Activated T-cell treated with anti-CD3 and anti-CD28 coated beads, Interleukin-2, amount 50 U/mL, for 48 hours (primary cell): Measurements from ENCODE around the gene UFC1.
A peak's percentile ranks its signal among the peaks of the same experiment; 100 is the strongest.

Source experiments
- DNase-seq, 2 experiments: peaks; one replicate each; pipeline ENCODE4 v3.0.0-alpha.2; 2020

The UFC1 gene

GRCh38 chr1:161137881-161138280 lies 15.9 kb upstream of the UFC1 start:
- no peak for DNase-seq

DNA sequence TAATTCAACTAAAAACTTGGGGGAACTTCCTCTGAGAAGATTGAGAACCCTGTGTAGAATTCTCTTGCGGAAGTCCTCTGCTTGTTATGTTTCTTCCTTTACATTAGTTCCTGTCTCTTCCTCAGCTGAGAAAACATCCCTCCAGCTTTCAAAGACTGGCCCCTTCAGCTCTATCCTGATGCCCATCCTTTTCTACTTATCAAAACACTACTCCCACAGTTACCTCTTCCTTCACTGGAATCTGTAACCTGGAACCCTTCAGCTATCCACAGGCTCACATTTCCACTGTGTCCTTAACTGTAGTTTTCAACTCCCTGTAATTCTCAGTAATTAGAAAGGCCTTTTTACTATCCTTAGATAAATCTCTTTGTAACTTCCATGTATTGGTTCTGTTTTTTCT lies 15.3 kb upstream of the UFC1 start:
- no peak for DNase-seq

DNA sequence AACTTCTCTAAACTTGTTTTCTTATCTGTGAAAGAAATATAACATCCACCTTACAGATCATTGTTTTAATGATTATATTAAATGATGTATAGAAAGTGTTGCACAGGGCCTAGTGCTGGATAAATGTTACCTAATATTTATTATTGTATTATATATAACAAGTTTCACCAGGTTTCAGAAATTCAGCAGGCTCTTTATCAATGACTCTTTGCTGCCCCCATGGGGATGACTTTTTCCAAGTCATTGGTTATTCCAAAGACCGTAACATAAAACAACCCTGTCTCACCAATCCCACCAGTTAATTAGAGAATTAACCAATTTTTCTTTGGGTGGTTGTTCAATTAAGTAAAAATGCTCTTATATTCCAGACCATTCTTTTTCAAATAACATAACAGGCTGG lies 14.0 kb upstream of the UFC1 start:
- no peak for DNase-seq

GRCh38 chr1:161140755-161141400 lies 12.9 kb upstream of the UFC1 start:
- no peak for DNase-seq

- DNase-seq = no peak
These were observed 7.9 kb upstream of the UFC1 start for GRCh38 chr1:161145832-161146231.

DNA sequence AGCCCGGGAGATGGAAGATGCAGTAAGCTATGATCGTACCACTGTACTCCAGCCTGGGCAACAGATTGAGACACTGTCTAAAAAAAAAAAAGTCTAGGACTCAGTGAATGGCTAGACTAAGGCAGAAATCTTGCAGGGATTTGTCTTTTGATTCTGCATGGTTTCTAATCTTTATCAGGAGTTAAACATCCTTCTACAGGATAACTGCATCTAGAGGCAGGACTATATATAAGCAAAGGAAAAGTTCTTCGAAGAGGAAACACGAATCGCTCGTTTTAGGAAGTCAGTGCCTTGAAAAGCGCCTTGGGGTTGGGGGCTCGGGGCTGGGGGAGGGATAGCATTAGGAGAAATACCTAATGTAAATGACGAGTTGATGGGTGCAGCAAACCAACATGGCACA lies 602 bp upstream of the UFC1 start:
- no peak for DNase-seq

- no peak for DNase-seq
These were observed 4.1 kb downstream of the UFC1 start for GRCh38 chr1:161157867-161158266.

DNA sequence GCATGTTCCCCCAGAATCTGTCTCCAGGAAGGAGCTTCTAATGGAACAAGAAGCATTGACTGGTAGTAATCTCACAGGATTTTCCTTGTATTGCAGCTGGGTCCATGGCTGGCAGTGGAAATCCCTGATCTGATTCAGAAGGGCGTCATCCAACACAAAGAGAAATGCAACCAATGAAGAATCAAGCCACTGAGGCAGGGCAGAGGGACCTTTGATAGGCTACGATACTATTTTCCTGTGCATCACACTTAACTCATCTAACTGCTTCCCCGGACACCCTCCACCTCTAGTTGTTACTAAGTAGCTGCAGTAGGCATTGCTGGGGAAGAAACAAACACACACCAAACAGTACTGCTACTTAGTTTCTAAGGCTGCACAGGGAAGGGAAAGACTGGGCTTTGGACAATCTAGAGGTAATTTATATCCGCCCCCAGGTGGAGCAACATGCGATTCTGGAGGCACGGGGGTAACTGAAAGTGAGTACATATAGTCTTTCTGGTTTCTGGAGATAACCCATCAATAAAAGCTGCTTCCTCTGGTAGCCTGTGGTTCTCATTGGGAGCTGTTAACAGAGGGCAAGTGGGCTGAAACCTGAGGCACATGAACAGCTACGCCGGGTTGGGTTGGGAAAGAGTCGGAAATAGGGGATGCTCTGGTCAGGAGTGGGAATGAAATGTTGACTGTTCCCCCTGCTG lies 4.7 kb downstream of the UFC1 start:
- no peak for DNase-seq

- peak; percentile 95 for DNase-seq
These were observed 5.5 kb downstream of the UFC1 start, which contains the start of gene USP21 for GRCh38 chr1:161159087-161159912. Gene USP21, plus strand, starts transcription at chr1:161159500. Its CDS starts 1,141 bp downstream, at chr1:161160641.

DNA sequence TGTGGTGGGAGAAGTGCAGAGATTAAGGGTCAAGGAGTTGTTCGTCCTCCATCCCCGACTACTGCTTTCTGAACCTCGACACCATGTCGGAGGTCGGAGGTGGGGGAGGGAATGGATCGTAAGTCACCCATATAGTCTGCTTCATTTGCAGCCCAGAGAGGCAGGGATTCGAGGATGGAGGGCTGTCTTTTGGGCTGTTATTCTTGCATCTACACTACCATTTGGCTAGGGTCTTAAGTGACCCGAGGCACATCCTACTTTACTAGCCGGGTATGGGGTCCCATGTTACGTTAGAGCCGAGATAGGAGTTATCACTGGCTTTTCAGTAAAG lies 6.1 kb downstream of the UFC1 start:
- no peak for DNase-seq

- no peak for DNase-seq
These were observed 6.9 kb downstream of the UFC1 start for GRCh38 chr1:161160671-161161145.

- DNase-seq = no peak
These were observed 7.9 kb downstream of the UFC1 start for GRCh38 chr1:161161652-161162051.

DNA sequence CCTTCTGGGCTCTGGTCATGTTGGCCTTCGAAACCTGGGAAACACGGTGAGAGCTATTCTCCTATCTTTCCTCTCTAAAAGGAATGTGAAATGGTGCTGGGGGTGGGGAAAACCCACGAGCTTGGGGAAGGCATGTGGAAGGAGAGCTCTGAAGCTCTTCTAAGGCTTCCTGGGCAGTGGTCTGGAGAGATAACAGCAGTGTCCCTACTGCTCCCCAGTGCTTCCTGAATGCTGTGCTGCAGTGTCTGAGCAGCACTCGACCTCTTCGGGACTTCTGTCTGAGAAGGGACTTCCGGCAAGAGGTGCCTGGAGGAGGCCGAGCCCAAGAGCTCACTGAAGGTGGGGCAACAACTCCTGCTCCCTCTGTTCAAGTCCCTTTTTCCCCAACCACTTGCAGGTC lies 8.3 kb downstream of the UFC1 start:
- DNase-seq = no peak

- no peak for DNase-seq
These were observed 9.0 kb downstream of the UFC1 start for GRCh38 chr1:161162806-161163205.

GRCh38 chr1:161163793-161164192 lies 10.0 kb downstream of the UFC1 start:
- DNase-seq = no peak

DNA sequence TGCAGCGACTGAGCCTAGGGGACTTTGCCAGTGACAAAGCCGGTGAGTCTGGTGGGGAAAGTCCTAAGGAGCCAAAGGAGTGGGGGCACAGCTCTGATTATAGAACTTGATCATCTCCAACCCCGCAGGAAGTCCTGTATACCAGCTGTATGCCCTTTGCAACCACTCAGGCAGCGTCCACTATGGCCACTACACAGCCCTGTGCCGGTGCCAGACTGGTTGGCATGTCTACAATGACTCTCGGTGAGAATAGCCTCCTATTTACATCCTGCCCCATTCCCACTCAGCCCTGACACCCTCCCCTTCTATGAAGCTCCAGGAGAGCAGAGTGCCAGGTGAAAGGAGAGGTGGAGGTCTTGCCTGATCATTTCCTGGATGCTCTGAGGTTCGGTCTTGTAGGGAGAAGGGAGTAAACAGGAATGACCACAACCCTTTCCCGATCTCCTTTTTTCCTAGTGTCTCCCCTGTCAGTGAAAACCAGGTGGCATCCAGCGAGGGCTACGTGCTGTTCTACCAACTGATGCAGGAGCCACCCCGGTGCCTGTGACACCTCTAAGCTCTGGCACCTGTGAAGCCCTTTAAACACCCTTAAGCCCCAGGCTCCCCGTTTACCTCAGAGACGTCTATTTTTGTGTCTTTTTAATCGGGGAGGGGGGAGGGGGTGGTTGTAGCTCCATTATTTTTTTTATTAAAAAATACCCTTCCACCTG lies 11.3 kb downstream of the UFC1 start:
- DNase-seq = no peak

DNA sequence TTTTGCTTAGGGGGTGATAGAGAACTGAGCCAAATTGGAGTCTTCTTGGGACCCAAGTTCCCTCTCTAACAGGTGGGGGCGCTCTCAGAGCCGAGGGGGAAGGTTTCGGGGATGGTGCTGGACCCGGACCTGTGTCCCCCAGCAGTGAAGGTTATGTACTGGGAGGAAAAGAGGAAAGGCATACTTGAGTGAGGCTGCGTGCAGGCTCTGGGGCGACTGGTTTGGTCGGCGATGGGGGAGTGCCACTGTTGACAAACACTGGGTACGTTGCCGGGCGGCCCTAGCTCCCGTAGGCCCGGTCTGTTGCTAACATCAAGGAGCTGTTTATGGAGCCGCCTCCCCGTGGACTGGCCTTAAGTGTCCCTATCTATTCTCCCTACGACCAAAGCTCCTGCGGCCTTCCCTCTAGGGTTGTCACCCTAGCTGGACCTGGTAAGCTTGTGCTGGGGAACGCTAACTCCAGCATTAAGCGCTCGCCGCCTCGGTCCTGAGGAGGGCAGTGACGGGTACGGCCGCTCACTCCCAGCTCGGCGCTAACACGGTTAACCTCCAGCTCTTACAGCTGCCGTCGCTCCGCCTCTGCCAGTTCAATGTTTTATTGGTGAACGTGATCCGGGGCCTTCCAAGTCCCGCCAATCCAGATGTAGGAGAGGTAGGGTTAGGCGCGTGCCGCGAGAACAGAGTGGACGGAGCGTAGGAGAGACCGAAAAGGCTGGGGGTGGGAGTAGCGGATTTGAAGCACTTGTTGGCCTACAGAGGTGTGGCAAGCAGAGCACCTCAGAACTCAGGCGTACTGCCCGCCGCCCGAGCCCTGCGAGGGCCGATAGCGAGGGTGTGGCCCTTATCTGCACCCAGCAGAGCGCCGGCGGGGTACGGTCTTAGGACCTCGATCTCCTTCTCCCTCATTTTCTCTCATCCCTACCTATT lies 12.2 kb downstream of the UFC1 start, which contains the start of gene PPOX:
PPOX (plus strand) TSS at position 685 of the 927 bp plus-strand sequence. CDS start 422 bp downstream, outside the sequence.
- peak; percentile 92 to 94 for DNase-seq

DNA sequence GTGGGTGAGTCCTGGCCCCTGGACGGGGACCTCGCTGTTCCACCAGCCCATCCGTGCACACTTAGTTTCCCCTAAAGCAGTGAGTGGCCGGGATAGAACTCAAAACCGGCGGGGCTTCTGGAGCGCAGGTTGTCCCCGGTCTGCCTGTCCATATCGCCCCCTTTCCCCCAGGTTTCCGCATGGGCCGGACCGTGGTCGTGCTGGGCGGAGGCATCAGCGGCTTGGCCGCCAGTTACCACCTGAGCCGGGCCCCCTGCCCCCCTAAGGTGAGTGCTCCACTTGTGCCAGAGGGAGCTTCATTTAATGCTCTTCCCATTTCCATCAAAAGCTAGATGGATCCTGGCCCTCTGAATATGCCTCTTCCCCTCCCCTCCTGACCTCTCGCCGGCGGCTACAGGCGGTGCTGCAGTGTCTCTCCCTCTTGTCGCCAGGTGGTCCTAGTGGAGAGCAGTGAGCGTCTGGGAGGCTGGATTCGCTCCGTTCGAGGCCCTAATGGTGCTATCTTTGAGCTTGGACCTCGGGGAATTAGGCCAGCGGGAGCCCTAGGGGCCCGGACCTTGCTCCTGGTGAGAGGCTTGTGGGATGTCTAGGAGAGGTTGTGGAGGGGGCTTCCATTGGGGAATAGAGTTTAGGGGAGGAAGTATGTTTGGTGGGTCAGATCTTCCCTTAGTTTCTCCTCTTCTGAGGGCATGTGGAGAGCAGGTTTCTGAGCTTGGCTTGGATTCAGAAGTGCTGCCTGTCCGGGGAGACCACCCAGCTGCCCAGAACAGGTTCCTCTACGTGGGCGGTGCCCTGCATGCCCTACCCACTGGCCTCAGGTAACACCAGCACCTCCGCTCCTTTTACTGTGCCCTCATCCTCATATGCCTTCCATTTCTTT lies 13.1 kb downstream of the UFC1 start:
- peak in 1 of 2 experiments; percentile 44 for DNase-seq

DNA sequence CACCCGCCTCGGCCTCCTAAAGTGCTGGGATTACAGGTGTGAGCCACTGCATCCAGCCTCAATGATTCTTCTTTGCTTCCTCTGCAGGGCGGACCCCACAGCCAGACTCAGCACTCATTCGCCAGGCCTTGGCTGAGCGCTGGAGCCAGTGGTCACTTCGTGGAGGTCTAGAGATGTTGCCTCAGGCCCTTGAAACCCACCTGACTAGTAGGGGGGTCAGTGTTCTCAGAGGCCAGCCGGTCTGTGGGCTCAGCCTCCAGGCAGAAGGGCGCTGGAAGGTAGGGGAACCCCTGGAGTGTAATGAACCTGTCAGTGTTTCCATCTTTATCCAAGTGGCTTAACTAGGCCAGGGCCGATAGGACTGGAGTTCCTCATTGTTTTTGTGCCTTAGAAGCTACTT lies 15.1 kb downstream of the UFC1 start:
- DNase-seq = no peak

DNA sequence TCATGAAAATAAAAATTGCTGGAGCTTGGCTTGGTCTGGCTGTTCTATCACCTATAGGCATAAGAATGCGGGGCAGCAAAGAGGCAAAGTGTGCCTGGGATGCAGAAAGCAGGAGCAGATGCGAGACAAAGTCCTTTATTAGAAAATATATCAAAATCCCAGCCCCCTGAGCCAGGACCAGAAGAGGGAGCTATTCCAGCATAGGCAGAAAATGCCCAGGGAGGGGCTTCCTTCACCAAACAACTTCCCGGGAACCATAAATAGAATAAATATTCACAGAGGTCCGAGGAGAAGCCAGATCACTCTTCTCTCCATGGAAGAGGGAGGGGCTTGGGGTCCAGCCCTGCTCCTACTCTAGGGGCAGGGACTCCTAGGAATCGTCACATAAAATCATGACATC lies 17.4 kb downstream of the UFC1 start:
- DNase-seq = no peak

DNA sequence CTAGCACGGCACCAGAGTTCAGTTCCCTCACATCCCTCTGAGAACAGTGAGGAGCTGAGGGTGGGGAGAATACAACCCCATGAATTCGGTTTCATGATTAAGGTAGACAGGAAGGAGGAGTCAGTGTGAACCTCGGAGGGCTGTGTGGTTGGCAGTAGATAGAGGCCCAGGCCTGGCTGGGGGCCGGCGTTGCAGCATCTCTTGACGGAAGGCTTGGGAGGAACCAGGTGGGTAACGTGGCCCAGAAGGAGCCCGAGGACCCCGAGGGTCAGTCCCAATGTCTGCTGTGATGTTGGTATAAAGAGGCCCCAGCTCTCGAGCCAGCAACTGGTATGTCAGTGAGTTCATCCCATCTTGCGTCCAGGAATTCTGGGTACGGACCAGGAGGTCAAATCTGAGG lies 17.9 kb downstream of the UFC1 start:
- no peak for DNase-seq
